Stimulated activated CD4-positive, alpha-beta T cell treated with anti-CD3 and anti-CD28 coated beads, Interleukin-4, amount 100 ng/mL, for 1 hour (primary cell): ENCODE results near the gene ZNF331.

Experiments
- DNase-seq: peaks from one replicate; pipeline ENCODE4 v3.0.0-alpha.2; 2020

The ZNF331 gene

DNA sequence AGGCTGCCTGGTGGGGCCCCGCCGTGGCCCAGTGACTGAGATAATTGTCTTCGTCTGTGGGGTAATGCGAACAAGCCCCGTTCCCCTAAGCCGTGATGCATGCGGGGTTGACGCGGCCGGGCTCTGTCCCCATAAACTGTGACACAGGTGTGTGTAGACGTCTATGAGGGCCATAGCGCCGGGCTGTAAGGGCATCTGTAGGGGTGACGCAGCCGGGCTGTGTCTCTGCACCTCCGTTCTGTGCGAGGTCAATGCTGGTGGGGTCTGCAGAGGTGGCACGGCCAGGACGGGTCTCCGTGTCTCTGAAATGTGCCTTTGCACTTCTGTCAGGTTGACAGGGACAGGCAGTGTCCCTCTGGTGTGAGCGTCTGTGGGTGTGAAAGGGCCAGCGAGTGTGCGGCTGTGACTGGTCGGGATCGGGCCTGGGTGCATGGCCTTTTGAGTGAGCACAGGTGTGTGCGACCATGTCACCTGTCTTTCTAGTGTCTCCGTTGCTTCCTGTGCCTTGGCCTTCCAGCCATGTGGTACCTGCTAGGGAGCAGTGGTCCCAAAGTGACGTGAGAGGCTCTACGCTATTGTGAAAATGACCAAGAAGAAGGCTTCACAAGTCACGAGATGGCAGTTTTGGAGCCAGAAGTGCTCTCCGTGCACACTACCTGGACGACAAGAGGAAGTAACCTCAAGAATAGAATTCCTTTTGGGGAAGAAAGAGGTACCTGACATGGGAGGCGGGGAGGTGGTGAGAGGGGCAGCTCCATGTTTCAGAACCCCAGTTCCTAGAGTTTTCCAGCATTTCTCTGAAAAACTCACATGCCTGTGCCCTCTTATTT is 16.4 kb upstream of the ZNF331 start:
- DNase-seq: no peak

DNA sequence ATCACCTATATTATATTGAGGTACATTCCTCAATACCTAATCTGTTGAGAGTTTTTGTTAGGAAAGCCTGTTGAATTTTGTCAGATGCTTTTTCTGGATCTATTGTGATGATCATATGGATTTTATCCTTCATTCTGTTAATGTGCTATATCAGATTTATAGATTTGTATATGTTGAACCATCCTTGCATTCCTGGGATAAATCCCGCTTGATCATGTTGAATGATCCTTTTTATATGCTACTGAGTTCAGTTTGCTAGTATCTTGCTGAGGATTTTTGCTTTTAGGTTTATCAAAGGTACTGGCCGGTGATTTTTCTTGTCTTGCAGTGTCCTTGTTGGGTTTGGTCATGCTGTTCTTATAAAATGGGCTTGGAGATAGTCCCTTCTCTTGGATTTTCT is 12.0 kb upstream of the ZNF331 start:
- no peak for DNase-seq

GRCh38 chr19:53530622-53531021 is 7.3 kb upstream of the ZNF331 start:
- DNase-seq: no peak

GRCh38 chr19:53531457-53531856 is 6.5 kb upstream of the ZNF331 start:
- DNase-seq: no peak

DNA sequence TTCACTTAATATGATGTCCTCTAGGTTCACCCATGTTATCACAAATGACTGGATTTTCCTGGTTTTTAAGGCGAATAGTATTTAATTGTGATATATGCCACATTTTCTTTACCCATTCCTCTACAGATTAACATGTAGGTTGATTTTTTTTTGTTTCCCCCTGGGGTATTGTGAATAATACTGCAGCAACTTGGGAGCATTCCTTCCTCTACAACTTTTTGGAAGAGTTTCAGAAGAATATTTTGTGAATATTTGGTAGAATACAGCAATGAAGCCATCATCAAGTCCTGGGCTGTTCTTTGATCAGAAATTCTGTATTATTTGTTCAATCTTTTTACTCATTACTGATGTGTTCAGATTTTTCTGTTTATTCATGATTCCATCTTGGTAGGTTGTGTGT is 5.6 kb upstream of the ZNF331 start:
- no peak for DNase-seq

- DNase-seq: no peak
Measured at GRCh38 chr19:53536225-53536548, 1.8 kb upstream of the ZNF331 start.

DNA sequence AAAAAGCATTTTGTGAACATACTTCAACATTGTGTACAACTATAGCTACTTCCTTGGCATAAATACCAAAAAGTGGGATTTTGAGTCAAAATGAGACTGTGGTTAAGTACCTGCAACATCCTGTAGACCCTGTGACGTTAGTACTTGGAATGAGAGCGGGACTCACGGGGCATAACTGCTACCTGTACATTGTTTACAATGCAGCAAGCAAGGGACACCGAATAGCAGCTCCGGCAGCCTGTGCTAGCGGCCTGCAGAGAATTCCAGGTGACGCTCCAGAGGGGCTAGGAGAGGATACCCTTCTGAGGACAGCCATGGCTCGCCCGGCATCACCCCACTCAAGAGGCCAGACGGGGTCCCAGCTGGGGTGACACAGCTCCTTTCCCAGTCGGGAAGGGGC is 824 bp upstream of the ZNF331 start:
- DNase-seq: no peak

DNA sequence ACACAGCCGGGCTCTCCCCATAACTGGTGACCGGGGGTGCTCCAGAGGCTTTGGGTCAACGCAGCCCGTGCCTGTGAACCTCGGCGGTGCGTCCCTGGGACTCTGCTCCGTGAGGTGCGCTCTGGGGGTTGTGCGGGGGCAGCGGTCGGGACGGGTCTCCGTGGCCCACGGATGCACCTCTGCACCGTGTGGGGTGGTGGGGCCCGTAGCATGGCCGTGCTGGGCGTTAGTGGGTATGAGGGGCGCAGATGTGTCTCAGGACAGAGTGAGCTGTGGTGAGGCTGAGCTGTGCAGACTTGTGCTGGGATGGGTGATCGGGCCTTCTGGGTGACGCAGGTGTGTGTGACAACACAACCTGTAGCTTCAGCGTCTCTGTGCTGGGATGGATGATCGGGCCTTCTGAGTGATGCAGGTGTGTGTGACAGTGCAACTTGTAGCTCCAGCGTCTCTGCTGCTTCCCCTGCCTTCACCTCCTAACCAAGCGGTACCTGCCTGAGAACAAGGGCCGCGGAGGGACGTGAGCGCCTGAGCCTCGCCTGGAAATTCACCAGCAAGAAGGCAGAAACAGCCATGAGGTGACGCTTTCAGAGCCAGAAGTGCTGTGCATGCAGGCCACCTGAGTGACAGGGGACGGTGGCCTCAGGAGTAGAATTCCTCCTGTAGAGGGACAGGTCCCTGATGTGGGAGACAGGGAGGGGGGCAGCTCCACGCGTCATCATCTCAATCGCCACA is 599 bp downstream of the ZNF331 start:
- DNase-seq: peak; percentile 6

DNA sequence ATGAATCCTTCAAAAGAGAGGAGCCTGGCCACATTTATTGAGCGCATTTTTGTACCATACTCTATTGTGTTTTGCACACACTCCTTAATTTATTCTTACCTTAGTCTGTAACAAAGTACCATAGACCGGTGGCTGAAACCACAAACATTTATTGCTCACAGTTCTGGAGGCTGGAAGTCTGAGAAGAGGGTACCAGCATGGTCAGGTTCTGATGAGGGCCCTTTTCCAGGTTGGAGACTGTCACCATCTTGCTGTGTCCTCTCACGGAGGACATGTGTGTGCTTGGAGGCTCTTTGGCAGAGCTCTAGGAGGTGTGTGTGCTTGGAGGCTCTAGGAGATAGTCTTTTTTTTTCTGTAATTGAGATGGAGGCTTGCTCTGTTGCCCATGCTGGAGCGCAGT is 2.1 kb downstream of the ZNF331 start:
- DNase-seq: no peak

GRCh38 chr19:53541971-53542370 is 4.0 kb downstream of the ZNF331 start:
- DNase-seq: no peak

GRCh38 chr19:53545271-53546065 is 7.5 kb downstream of the ZNF331 start:
- DNase-seq: no peak

GRCh38 chr19:53546758-53547513 is 9.0 kb downstream of the ZNF331 start:
- DNase-seq: no peak

DNA sequence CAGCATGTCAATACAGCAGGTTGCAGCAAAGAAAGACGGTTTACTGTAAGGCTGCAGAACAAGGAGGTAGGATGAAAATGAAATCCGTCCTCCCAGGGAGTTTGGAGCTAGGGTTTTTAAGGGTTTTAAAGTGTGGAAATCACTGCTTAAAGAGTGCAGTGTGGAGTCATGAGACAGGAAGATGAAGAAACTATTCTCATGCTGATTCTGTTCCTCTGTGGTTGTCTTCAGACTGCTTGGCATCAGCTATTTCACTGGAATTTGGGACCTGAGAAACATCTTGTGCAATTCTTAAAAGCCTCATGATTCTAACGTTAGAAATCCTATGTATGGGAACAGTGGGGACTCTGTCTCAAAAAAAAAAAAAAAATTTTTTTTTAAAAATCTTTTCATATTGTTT is 11.4 kb downstream of the ZNF331 start:
- no peak for DNase-seq

DNA sequence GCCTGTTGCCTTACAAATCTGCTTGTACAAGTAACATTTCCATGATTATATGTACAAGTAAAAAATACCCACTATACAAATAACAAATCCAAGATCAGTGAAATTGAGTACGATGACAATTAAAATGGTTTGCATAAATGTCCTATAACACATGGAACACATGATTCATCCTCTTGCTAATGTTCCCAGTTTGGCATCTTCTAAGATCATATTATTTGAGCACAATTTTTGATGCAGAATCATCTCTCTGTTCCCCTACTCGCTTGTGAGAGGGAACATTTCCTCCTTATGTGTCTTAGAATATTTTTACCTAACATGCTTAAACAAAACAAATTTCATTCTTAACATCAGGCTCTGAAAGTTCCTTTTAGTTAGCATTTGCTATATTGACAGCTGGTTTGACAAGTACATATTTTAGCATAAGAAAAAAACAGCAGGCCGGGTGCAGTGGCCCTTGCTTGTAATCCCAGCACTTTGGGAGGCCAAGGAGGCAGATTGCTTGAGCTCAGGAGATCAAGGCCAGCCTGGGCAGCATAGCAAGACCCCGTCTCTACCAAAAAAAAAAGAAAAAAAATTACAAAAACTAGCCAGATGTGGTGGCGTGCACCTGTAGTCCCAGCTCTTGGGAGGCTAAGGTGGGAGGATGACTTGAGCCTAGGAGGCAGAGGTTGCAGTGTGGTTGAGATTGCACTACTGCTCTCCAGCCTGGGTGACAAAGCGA is 14.2 kb downstream of the ZNF331 start:
- no peak for DNase-seq

- no peak for DNase-seq
Measured at GRCh38 chr19:53553156-53553555, 15.2 kb downstream of the ZNF331 start.

DNA sequence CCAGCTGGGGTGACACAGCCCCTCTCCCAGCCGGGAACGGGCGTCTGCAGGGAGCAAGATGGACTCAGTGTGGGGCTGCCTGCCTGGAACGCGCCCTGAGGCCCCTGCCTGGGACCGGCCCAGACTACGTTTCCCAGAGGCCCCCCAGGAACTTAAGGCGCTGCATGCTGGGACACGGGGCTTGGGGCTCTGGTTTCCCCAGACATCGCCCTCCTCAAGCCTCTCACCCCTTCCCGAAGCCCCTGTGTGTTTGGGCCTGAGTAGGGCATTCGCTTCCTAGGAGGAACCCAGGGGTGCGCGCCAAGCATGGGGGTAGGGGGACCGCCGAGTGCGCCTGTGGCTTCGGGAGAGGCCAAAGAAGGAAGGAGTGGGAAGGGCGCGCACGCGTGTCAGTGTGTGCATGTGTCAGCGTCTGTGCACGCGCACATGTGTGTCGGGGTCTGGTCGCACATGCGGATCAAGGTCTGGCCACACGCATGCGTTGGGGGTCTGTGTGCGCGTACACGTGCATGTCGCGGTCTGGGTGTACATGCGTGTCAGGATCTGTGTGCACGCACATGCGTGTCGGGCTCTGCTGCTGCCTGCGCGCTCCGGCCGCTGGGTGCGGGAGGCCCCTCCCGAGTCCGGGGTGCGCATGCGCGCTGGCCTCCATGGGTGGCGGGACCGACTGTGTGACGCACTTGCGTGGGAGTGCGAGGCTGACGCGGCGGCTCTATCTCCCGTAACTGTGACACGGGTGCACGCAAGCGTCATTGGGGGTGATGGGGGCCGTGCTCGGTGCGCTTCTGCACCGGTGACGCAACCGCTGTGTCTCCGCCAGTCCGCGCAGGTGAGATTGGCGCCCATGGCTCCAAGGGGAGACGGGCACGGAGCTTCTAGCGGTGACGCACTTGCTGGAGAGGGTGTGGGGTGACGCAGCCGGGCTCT is 16.2 kb downstream of the ZNF331 start:
- DNase-seq: peak; percentile 90

DNA sequence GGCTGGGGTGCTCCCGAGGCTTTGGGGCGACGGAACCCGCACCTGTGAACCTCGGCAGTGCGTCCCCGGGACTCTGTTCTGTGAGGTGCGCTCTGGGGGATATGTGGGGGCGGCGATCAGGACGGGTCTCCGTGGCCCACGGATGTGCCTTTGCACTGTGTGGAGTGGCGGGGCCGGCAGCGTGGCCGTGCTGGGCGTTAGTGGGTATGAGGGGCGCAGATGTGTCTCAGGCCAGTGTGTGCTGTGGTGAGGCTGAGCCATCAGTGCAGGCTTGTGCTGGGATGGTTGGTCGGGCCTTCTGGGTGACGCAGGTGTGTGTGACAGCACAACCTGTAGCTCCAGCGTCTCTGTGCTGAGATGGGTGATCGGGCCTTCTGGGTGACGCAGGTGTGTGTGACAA is 16.9 kb downstream of the ZNF331 start:
- no peak for DNase-seq

- DNase-seq: no peak
Measured at GRCh38 chr19:53555352-53555751, 17.4 kb downstream of the ZNF331 start.

GRCh38 chr19:53571339-53571738 is 33.4 kb downstream of the ZNF331 start:
- DNase-seq: no peak

DNA sequence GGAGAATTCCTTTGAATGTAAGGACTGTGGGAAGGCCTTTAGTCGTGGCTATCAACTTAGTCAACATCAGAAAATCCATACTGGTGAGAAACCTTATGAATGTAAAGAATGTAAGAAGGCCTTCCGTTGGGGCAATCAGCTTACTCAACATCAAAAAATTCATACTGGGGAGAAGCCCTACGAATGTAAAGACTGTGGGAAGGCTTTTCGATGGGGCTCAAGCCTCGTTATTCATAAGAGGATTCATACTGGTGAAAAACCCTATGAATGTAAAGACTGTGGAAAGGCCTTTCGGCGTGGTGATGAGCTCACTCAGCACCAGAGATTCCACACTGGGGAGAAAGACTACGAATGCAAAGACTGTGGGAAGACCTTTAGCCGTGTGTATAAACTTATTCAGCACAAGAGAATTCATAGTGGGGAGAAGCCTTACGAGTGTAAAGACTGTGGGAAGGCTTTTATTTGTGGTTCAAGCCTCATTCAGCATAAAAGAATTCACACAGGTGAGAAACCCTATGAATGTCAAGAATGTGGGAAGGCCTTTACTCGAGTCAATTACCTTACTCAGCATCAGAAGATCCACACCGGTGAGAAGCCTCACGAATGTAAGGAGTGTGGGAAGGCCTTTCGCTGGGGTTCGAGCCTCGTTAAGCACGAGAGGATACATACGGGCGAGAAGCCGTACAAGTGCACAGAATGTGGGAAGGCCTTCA is 39.2 kb downstream of the ZNF331 start:
- DNase-seq: no peak

DNA sequence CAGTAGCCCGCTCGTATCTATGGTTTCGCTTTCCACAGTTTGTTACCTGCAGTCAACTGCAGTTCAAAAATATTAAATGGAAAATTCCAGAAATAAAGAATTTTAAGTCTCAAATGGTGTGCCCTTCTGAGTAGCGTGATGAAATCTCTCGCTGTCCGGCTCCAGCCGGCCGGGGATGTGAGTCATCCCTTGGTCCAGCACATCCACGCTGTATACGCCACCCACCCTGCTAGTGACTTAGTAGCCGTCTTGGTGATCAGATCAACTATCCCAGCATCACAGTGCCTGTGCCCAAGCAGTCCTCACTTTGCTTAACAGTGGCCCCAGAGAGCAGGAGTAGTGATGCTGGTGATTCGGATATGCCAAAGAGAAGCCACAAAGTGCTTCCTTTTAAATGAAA is 40.0 kb downstream of the ZNF331 start:
- DNase-seq: no peak
